GM19043 (cell line): ENCODE data around the gene PITX3.
A peak's percentile ranks its signal among the peaks of the same experiment; 100 is the strongest.
"Not testable (repeated sequence)": the region's sequence is repeated elsewhere in the genome, so short reads cannot be mapped to it uniquely, and the experiment has no call there.

Experiments
- ATAC-seq: cut with Tn5 transposase; IDR thresholded peaks from one replicate; pipeline ENCODE4 v1.9.1; 2021; ENCODE audit warnings: low read depth; ENCODE audit not compliant: unreplicated experiment

PITX3 gene

DNA sequence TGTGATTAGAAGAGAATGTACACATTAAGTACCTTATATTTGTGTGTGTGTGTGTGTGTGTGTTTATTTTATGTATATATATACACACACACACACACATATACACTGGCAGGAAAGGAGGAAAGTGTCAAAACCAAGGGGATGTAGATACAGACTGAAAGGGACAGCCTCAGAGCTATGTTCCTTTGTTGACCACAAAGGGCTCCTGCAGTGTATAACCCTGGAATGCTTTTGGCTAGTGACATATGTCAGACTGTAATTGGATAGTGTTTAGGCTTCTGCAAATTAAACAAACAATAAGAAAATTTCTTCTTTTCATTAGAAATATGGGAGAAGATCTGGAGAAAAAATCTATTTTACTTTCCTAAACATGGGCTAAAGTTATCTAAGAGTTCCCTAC is 19.9 kb upstream of the PITX3 start:
- no peak for ATAC-seq

DNA sequence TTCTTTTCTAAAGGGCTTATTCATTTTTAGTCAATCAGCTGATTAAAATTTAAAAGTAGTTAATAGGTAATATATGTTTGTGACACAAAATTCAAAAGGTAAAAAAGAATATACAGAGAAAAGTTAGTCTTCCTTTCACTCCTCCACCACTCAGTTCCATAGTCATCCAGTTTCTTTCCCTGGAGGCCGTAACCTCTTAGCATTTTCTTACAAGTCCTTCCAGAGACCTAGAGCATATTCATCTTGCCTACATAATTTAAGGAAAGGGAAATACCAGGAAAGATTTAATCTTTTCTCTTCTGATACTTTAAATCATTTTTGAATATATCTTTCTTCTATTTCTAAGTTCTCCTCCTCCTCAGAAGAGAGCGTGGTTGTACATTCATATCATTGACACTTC is 14.1 kb upstream of the PITX3 start:
- no peak for ATAC-seq

DNA sequence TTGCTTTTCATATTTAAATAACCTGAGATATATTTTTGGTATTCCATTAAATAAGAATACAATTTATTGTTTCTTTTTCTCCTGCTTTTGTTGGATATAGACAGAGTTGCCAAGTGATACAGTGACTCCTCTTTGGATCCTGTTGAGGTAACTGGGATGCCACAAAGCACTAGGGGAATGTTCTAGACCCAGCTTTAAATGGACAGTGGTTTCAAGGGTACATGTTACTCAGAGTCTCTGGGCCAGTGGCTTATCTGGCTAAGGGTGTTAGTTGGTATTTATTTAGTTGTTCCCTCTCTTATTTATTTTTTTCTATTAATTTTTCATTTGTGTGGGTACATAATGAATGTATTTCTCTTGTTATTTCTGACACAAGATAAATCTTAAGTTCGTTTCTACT is 13.1 kb upstream of the PITX3 start:
- no peak for ATAC-seq

DNA sequence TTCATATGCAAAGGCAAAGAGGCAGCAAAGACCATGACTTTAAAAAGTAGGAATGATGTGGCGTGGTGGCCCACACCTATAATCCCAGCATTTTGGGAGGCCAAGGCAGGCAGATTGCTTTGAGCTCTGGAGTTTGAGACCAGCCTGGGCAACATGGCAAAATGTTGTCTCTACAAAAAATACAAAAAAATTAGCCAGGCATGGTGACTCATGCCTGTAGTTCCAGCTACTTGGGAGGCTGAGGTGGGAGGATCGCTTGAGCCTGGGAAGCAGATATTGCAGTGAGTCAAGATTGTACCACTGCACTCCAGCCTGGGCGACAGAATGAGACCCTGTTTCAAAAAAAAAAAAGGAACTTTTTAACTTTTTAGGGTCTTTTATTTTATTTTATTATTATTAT is 11.2 kb upstream of the PITX3 start:
- ATAC-seq: not testable (repeated sequence)

DNA sequence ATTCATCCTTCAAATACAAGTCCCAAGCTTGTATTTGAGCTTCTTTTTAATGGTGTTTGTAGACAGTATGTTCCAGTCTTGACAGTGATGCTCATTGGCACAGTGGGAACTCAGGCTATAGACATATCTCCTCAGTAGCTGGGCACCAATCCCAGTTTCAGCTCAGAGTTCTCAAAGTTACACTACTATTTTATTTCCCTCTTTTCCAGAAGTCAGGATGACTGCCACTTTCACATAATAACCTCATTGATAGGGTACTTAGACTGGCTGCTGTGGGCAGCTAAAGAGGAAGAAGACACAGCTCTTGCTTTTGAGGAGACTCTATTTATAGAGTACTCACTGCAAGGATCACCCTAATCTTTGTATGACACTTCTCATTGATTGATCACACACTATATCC is 6.4 kb upstream of the PITX3 start:
- ATAC-seq: no peak

DNA sequence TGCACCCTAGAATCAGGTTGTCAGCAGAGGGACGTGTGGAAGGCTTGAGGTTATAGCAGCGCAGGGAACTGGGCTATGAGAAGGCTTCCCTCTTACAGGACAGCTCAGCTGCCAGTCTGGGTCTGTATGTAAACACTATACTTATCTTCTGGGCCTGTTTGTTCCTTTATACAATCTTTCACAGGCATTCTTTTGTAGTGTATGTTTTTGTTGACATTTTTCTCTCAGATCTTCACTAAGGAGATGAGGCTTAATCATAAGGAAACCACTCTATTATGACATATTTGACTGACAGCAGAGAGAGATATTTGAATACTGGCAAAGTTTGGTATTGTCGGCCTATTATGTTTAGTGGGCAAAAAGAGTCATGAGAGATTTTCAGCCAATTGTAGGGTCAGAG is 4.9 kb upstream of the PITX3 start:
- no peak for ATAC-seq

DNA sequence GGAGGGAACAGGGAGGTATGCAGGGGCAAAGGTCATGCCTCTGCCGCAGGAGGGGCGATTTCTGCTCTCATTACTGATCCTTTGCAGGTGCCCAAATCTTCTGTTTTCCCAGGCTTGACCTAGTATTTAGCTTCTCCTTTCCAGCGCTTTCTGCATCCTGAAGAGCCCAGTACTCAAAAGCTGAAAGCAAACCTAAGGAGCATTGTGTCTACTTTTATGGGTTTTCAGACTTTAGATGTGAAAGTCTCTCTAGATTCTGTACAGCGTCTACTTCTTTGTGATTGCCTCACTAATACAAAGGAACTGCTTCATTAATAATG is 4.6 kb upstream of the PITX3 start:
- ATAC-seq: no peak

DNA sequence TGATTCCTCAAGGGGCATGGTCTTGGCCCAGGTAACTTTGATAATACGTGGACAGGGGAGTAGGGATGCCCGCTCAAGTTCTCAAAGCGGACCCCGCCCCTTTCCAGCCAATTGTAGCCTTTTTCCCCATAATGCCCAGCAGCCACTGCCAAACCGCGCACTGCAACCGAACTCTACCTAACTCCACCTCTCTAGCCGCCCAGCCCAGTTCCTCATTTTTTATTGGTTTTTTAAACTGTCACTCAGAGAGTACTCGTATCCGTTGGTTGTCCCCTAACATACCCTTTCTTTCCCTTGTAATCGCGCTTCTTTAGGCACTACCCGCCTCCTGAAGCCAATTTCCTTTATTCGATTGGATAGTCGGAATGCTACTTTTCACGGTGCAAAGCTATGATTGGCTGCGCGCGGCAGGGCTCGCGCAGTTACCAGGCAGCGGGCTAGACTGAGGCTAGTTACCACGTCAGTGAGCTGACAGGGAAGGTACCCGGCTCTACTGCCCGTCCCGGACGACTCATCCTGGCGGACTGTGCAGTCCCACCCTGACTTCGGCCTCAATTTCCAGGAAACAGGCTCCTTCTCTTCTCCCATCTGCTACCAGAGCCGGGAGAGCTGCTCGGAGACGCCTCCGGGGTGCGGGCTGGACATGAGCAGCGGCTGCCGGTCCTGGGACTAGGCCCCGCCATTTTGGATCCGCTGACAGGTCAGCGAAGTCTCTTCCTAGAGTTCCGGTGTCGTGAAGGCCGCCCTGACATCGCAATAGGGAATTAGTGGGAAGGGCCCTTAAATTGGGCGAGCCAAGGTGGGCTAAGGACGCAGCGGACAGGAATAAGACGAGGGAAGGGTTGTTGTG is 4.0 kb upstream of the PITX3 start, which contains the start of gene GBF1:
Gene GBF1 (plus strand): TSS at position 451 of the 850 bp plus-strand sequence. CDS start 13,407 bp downstream, outside the sequence.
- peak; percentile 89 for ATAC-seq

DNA sequence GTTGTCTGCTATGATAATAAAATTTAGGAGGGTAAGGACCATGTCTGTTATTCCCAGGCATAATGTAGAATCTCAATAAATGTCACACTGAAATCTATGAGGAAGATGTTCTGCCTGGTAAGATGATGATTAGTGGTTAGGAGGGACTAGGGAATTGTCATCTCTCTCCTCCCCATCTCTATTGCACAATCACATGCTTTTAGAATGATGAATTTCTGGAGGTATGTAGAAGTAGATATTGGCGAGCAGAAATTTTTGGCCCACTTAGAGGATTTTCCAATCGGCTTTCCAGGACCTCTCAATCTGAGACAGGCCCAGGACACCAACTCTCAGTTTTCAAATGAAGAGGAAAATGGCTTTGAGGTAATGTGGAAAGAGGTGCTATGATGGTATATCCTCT is 2.0 kb upstream of the PITX3 start:
- ATAC-seq: no peak

DNA sequence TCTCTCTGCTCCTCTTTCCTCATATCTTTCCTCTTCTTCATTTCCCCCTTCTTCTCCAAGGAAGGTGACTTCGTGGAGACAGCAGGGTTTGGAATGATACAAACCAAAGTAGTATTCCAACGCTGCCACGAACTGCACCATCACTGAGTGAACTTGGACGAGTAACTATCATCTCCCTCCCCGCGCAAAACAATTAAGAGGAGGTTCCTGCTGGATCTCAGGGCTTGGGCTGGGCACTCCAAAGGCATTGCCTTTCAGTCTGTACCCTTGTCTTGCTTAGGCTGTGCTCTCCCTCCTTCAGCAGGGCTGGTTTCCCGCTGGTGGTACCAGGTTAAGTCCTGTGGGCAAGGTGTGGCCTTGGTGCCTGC is 790 bp upstream of the PITX3 start:
- no peak for ATAC-seq

DNA sequence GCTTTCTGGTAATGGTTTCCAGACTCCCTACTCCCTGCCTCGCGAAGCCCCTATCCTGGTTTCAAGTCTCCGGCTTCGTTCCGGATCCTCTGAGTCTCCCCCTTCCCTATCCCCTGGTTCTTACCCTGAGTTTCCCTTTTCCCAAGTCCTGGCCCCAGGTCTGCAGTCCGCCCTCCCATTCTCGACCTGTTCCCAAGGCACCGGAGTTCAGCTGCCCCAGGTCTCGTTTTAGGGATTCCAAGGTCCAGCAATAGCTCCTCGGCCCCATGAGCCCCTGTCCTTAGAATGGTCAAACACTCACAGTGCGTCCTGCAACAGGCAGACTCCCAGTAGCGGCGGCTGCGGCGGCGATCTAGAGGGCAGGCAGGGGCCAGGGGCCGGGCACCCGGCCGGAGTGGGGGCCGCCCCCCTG is 274 bp downstream of the PITX3 start:
- ATAC-seq: no peak

DNA sequence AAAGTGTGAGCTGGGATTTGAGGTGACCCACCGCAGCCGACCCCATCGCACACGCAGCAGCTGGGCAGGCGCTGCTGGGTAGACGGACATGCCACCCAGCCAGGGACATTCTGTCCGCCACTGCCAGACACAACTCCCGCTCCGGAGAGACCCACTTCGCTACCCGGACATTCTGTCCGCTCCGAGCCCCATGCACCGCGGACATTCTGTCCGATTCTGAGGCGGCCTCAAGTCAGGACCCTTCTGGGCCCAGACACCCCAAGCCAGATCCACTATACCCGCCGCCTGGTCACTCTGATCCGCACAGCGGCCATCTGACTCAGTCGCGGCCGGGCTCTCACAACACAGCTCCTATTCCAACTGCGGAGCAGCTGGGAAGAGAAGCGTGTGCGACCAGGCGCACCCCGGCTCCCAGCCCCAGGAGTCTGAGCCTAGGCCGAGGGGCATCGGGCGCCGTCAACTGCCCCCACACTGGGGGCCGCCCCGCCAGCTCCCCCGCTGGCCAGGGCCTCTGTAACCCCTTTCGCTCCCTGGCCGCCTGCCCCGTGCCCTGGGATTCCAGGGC is 763 bp downstream of the PITX3 start:
- no peak for ATAC-seq

DNA sequence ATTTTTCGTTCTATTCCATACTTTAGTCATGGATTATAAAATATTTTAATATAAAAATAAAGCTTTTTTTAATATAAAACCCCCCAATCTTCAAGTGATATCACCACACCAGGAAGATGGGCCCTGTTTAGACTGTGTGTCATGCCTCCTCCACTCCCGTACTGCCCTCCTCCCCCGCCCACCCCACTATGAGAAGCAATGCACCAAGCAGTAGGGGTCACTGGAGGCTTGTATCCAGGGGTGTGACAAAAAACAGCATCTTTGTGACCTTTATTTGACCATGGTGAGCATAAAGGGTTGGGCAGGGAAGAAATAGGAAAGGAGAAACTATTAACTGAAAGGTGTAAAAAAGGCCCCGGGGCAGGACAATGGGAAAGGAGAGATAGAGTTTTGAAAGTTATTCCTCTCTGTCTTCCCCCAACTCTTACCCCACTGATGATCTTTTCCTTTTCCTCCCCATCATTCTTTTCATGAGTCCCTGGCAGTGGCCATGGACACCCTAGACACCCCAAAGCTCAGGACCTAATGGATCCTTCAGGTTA is 3.5 kb downstream of the PITX3 start:
- no peak for ATAC-seq

DNA sequence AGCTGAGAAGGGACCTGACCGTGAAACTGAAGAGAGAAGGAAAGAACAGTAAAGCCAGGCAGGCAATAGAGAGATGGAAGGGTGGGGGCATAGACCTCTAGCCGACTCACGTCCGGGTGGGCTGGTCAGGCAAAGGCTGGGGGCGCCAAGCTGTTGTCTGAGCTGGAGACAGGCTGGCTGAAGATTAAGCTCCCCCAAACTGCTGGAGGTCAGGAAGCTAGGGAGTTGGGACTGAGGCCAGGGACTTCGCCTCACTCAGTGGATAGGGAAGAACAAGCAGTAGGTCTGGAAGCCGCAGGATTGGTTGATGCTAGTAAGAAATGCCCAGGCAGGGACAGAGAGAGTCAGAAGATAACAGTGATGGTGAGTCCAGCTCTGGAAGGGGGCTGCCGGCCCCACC is 5.3 kb downstream of the PITX3 start:
- no peak for ATAC-seq

DNA sequence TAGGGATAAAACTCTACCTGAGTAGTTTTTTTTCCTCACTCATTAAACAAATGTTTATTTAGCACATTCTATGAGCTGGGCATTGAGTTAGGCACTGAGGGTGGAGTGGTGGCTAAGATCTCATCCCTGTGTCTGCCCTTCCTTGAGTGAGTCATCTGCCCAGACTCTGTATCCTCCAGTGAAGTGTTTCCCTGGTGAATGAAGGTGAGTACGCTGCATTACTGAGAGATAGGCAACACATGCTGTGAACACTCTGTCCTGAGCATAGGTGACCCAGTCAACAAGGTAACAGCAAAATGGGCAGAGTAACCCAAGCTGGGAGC is 5.8 kb downstream of the PITX3 start:
- no peak for ATAC-seq

DNA sequence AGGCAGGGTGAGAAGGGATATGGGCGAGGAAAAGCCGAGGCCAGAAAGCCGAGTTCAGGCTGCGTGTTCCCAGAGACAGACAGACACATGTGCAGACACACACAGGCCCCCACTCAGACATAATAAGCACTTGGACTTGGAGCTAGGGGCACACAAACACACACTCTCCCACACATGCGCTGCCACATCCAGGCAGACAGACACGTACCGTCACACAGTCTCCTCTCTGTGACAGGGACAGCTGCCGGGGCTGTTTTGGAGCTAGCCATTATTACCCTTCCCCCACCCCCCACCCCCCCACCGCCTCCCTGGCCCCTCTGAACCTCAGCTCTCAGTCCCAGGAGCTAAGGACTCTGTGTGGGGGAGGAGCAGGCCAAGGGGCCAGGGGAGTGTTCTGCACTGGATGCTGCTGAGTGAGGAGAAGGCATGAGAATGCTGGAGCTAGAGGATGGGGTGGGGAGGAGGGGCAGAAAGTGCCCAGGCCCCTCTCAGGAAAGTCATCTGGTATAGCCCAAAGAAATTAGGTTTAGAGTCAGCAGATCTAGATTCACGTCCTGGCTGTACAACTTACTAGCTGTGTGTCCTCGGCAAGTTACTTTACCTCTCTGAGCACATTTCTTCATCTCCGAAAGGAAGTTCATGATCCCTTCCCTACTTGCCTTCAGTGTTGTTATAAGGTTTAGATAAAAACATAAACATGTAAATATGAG is 6.3 kb downstream of the PITX3 start:
- ATAC-seq: no peak

DNA sequence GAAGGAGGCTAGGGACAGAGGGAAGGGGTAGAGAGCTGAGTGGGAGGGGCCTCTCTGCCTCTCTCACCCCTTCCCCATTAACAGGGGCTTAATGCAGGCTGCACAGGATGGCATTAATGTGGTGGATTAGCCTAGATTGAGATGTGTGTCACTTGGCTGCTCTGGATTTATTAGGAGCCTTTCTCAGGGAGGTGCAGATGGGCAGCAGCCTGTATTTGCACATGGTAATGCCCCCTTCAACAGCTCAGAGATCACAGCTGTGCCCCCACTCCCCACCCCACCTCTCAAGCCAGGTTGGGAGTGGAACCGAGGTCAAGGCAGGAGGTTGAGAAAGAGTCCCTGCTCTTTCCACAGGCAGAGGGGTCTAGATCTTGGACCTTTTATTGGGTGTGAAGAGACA is 7.3 kb downstream of the PITX3 start:
- no peak for ATAC-seq

DNA sequence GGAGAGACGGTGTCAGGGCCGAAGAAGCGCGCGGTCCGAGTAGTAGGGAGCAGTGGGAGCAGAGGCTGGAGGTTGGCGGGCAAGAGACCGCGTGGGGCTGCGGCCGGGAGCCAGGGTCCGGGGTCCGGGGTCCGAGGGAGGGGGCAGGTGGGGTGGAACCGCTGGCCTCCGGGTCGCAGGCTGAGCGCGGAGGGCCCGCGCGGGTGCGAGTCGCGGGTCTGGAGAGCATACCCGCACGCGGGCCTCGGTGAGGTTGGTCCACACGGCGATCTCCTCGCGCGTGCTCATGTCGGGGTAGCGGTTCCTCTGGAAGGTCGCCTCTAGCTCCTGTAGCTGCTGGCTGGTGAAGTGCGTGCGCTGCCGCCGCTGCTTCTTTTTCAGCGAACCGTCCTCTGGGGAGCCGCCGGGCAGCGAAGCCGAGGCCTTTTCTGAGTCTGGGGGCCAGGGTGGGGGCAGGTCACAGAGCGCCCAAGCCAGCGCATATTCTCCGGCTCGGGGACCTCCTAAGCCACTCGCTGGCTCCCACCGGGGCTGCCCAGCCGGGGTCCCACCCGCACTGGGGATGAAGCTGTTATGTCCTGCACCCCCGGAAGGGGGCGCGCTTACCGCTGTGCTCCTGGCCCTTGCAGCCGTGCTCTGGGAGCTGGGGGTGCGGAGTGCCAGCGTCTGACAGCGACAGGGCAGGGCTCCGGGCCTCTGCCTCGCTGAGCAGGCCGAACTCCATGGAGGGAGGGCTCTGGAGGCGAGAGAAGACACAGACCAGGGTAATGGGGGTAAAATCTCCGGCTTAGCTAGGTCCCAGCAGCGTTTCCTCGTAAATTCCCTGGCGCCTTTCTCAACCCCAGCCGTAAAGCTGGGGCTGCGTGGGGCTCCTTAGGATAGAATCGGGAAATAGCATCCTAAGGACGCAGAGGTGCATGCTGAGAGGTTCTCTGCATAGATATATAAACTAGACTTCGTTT is 9.7 kb downstream of the PITX3 start:
- ATAC-seq: no peak

DNA sequence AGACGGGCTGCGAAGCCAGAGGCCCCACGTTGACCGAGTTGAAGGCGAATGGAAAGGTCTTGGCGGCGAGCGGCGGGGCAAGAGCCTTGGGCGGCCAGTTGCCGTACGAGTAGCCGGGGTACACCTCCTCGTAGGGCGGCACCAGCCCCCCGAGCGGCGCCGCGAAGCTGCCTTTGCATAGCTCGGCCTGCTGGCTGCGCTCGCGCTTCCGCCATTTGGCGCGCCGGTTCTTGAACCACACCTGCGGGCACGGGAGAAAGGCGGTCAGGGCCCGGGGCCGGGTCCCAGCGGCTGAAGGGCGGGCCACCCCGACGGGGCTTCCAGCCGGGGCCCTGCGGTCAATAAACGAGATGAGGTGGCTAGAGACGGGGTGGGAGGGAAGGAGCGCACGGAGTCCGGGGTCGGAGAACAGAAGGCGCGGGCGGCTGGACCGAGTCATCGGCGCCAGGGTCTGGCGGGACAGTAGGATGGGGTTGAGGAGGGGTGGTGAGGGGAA is 10.4 kb downstream of the PITX3 start:
- ATAC-seq: no peak

DNA sequence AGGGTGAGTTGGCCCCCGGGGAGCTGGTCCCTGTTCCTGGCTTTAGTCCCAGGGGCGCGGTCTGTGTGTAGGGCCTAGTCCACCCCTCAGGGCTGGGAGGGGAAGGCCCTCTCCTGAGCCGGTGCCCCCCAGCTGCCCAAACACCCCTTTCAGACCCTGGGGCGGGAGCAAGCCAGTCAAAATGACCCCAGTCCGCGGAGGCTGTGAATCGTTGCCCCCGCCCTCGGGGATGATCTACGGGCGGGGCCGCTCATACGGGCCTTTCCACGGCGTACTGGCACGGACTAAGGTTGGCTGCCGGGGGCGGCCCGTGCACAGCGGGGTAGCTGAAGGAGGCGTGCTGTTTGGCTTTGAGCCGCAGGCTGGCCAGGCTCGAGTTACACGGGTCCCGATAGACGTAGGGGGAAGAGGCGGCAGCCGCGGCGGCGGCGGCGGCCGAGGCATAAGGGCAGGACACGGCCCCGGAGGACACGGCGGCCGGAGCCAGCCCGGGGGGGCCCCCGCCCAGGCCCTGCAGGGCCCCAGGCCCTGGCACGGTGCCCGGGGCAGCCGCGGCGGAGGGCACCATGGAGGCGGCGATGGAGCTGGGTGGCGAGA is 10.9 kb downstream of the PITX3 start:
- no peak for ATAC-seq
